H1 (cell line): Measurements from ENCODE around the gene BFSP2. TPM values are rescaled to one million over a fixed set of nuclear protein-coding genes. Genes with fewer than 3 reads are reported as not detected.

Experiments
- CTCF ChIA-PET: fragments of 300-600 bp; sonication (Branson Sonifier 250); formaldehyde crosslinking; loops from one replicate; lab custom pipeline; 2021; ENCODE audit not compliant: partially characterized antibody; lab: Charles Lee
- POLR2A ChIA-PET: fragments of 300-600 bp; sonication (Branson Sonifier 250); formaldehyde crosslinking; loops from one replicate; lab custom pipeline; 2021; ENCODE audit warnings: inconsistent platforms; ENCODE audit not compliant: partially characterized antibody; lab: Charles Lee
- DNase-seq, 2 experiments: peaks; one replicate each; pipeline versions ENCODE4 v3.0.0 to v3.0.0-alpha.2; 2010 to 2022; ENCODE audit warnings: low spot score in 2 of 2, low read depth in 1 of 2, mixed read lengths in 1 of 2
- FAIRE-seq: peaks from 2 replicates; lab custom pipeline; 2011; peaks lifted over from hg19 to GRCh38; lab: Jason Lieb, UNC
- H2AFZ ChIP-seq: 2 replicates; pipeline ENCODE4 v1.8.1; 2012; ENCODE audit warnings: low read length, inconsistent platforms
- H2AK5ac ChIP-seq: 2 replicates; pipeline ENCODE4 v1.6.1; 2013; ENCODE audit warnings: low read depth, low read length
- H2BK120ac ChIP-seq: replicated peaks from 2 replicates; pipeline ENCODE3; 2013; ENCODE audit warnings: low read depth, low read length, inconsistent platforms
- H2BK12ac ChIP-seq: 2 replicates; pipeline ENCODE4 v1.6.1; 2013; ENCODE audit warnings: low read depth, low read length
- H2BK15ac ChIP-seq: 2 replicates; pipeline ENCODE4 v1.6.1; 2013; ENCODE audit warnings: low read length
- H2BK20ac ChIP-seq: 2 replicates; pipeline ENCODE4 v1.6.1; 2013; ENCODE audit warnings: low read length
- H2BK5ac ChIP-seq: 2 replicates; pipeline ENCODE4 v1.6.1; 2013; ENCODE audit warnings: low read depth, low read length
- H3K14ac ChIP-seq: 2 replicates; pipeline ENCODE4 v1.6.1; 2013; ENCODE audit warnings: inconsistent platforms; ENCODE audit not compliant: insufficient read length
- H3K18ac ChIP-seq: 2 replicates; pipeline ENCODE4 v1.6.1; 2013; ENCODE audit warnings: low read length; ENCODE audit errors: extremely low read depth
- H3K23ac ChIP-seq: 2 replicates; pipeline ENCODE4 v1.6.1; 2013; ENCODE audit warnings: inconsistent platforms; ENCODE audit not compliant: insufficient read length
- H3K23me2 ChIP-seq: 2 replicates; pipeline ENCODE4 v1.6.1; 2013; ENCODE audit warnings: low read depth, low read length
- H3K27ac ChIP-seq: 2 replicates; pipeline ENCODE4 v1.6.1; 2011; ENCODE audit warnings: low read depth, low read length, inconsistent platforms
- H3K27me3 ChIP-seq, 4 experiments: replicated peaks in 1 of 4; 1 replicate in 1 of 4; 2 replicates in 3 of 4; pipeline versions ENCODE4 v1.6.1 to v1.8.1; 2011 to 2013; ENCODE audit warnings: low read length in 3 of 4, mild to moderate bottlenecking in 3 of 4, inconsistent platforms in 2 of 4, mixed read lengths in 2 of 4, moderate library complexity in 1 of 4; ENCODE audit not compliant: control insufficient read depth in 3 of 4, insufficient read depth in 3 of 4; ENCODE audit errors: extremely low read depth in 1 of 4
- H3K36me3 ChIP-seq, 4 experiments: 2 replicates each; pipeline versions ENCODE4 v1.6.1 to v1.8.1; 2011 to 2013; ENCODE audit warnings: mild to moderate bottlenecking in 4 of 4, low read length in 3 of 4, moderate library complexity in 2 of 4, control low read depth in 1 of 4, inconsistent platforms in 1 of 4; ENCODE audit not compliant: insufficient read depth in 4 of 4, control insufficient read depth in 2 of 4
- H3K4ac ChIP-seq: replicated peaks from 2 replicates; pipeline ENCODE3; 2013; ENCODE audit warnings: low read length, low read depth, mixed read lengths, inconsistent platforms; ENCODE audit not compliant: insufficient read length
- H3K4me1 ChIP-seq, 4 experiments: replicated peaks in 1 of 4; 1 replicate in 1 of 4; 2 replicates in 3 of 4; pipeline versions ENCODE4 v1.6.1 to v1.8.1; 2011 to 2013; ENCODE audit warnings: low read length in 3 of 4, inconsistent platforms in 2 of 4, mixed read lengths in 1 of 4; ENCODE audit not compliant: insufficient read depth in 4 of 4, control insufficient read depth in 3 of 4
- H3K4me2 ChIP-seq, 2 experiments: 2 replicates each; pipeline versions ENCODE4 v1.6.1 to v1.8.1; 2011 to 2013; ENCODE audit warnings: low read depth in 2 of 2, low read length in 2 of 2, control low read depth in 1 of 2, inconsistent platforms in 1 of 2, mild to moderate bottlenecking in 1 of 2; ENCODE audit not compliant: insufficient read depth in 1 of 2
- H3K4me3 ChIP-seq, 4 experiments: fragments of 200-600, 300-600 bp in 1 of 4; sonication (generic), shearing (Covaris generic), sonication (Bioruptor Twin) in 1 of 4; 2 replicates each; pipeline versions ENCODE4 v1.5.1 to v1.8.1; 2011 to 2016; ENCODE audit warnings: low read length in 4 of 4, low read depth in 3 of 4, control low read depth in 2 of 4, inconsistent platforms in 2 of 4, mild to moderate bottlenecking in 2 of 4, mixed read lengths in 1 of 4, moderate library complexity in 1 of 4; ENCODE audit not compliant: insufficient read depth in 2 of 4; ENCODE audit errors: extremely low read depth in 1 of 4
- H3K56ac ChIP-seq: replicated peaks from 2 replicates; pipeline ENCODE3; 2013; ENCODE audit warnings: low read depth, mild to moderate bottlenecking, mixed read lengths, low read length, inconsistent platforms; ENCODE audit not compliant: insufficient read length
- H3K79me1 ChIP-seq: 2 replicates; pipeline ENCODE4 v1.6.1; 2013; ENCODE audit warnings: low read depth, low read length, control low read depth
- H3K79me2 ChIP-seq, 2 experiments: 2 replicates each; pipeline versions ENCODE4 v1.6.1 to v1.8.1; 2012 to 2013; ENCODE audit warnings: low read length in 2 of 2, mild to moderate bottlenecking in 2 of 2, inconsistent platforms in 1 of 2; ENCODE audit not compliant: insufficient read depth in 2 of 2, control insufficient read depth in 1 of 2
- H3K9ac ChIP-seq, 4 experiments: replicated peaks in 1 of 4; 1 replicate in 1 of 4; 2 replicates in 3 of 4; pipeline versions ENCODE4 v1.6.1 to v1.8.1; 2011 to 2013; ENCODE audit warnings: low read depth in 3 of 4, low read length in 3 of 4, control low read depth in 2 of 4, mild to moderate bottlenecking in 2 of 4, moderate library complexity in 2 of 4, inconsistent platforms in 1 of 4; ENCODE audit errors: extremely low read depth in 1 of 4
- H3K9me3 ChIP-seq, 2 experiments: 2 replicates each; pipeline versions ENCODE4 v1.6.1 to v1.8.1; 2012 to 2013; ENCODE audit warnings: mild to moderate bottlenecking in 2 of 2, moderate library complexity in 2 of 2, control low read depth in 1 of 2, inconsistent platforms in 1 of 2, low read depth in 1 of 2, low read length in 1 of 2, mixed read lengths in 1 of 2; ENCODE audit not compliant: insufficient read depth in 2 of 2
- H4K20me1 ChIP-seq, 2 experiments: replicated peaks in 1 of 2; 2 replicates each; pipeline versions ENCODE3 to v1.8.1; 2011 to 2013; ENCODE audit warnings: inconsistent platforms in 2 of 2, low read length in 2 of 2, mild to moderate bottlenecking in 1 of 2; ENCODE audit not compliant: insufficient read depth in 2 of 2, control insufficient read depth in 1 of 2
- H4K5ac ChIP-seq: 2 replicates; pipeline ENCODE4 v1.6.1; 2013; ENCODE audit warnings: low read length, low read depth, mixed read lengths, inconsistent platforms; ENCODE audit not compliant: insufficient read length
- H4K8ac ChIP-seq: 2 replicates; pipeline ENCODE4 v1.8.0; 2013; ENCODE audit warnings: mild to moderate bottlenecking, moderate library complexity, low read length, inconsistent platforms; ENCODE audit not compliant: insufficient read depth; ENCODE audit errors: extremely low read depth
- H4K91ac ChIP-seq: replicated peaks from 2 replicates; pipeline ENCODE3; 2013; ENCODE audit warnings: low read length, mixed read lengths, inconsistent platforms; ENCODE audit not compliant: insufficient read length
- CHD1 ChIP-seq: IDR thresholded peaks from 2 replicates; pipeline ENCODE4 v1.6.1; 2012; ENCODE audit warnings: low read depth, low read length, improper control_type of control experiment
- CREB1 ChIP-seq: IDR thresholded peaks from 2 replicates; pipeline ENCODE4 v1.6.1; 2012; ENCODE audit warnings: inconsistent platforms
- CTBP2 ChIP-seq: IDR thresholded peaks from 2 replicates; pipeline ENCODE4 v1.7.0; 2011; ENCODE audit warnings: borderline replicate concordance, mild to moderate bottlenecking, moderate library complexity, mixed read lengths, low read length; ENCODE audit not compliant: insufficient read depth, insufficient read length
- JUN ChIP-seq: IDR thresholded peaks from 2 replicates; pipeline ENCODE4 v1.6.1; 2011; ENCODE audit warnings: low read depth, mild to moderate bottlenecking, improper control_type of control experiment, low read length
- NANOG ChIP-seq: IDR thresholded peaks from 2 replicates; pipeline ENCODE4 v1.6.1; 2011; ENCODE audit warnings: low read length, low read depth, mild to moderate bottlenecking, inconsistent platforms; ENCODE audit not compliant: insufficient read depth, poor library complexity, severe bottlenecking
- RNF2 ChIP-seq: fragments of 200-900, 300-1000 bp; sonication (generic); IDR thresholded peaks from 2 replicates; pipeline ENCODE4 v1.7.1; 2016; ENCODE audit warnings: borderline replicate concordance, low read depth, mild to moderate bottlenecking, antibody characterized with exemption, low read length; ENCODE audit not compliant: poor library complexity, severe bottlenecking; ENCODE audit errors: missing control alignments
- TAF1 ChIP-seq: IDR thresholded peaks from 2 replicates; pipeline ENCODE4 v1.6.1; 2011; ENCODE audit warnings: mild to moderate bottlenecking, low read depth, low read length
- WGBS, 2 experiments: shearing (Covaris generic) in 1 of 2; methylation state at CpG; one replicate each; pipeline versions ENCODE4 v1.1.6 to v1.1.7; 2013 to 2015; ENCODE audit warnings: low lambda C conversion rate in 2 of 2, mixed read lengths in 2 of 2, inconsistent platforms in 1 of 2, low coverage in 1 of 2, missing lambda C conversion rate in 1 of 2; ENCODE audit not compliant: insufficient replicate concordance in 2 of 2, insufficient coverage in 1 of 2, insufficient read length in 1 of 2; ENCODE audit errors: extremely low coverage in 1 of 2, missing lambda C conversion rate in 1 of 2; 5-methylcytosine and 5-hydroxymethylcytosine counted together
- polyA plus RNA-seq, 7 experiments: library from polyadenylated mRNA; depleted of rRNA in 3 of 7; stranded (reverse) in 5 of 7; unstranded in 2 of 7; fragments of >200 nt in 5 of 7; fragments of 200-250 nt in 2 of 7; gene quantifications; 1 replicate in 5 of 7; 2 replicates in 1 of 7; 4 replicates in 1 of 7; pipeline versions ENCODE4 v1.2.1 to v1.2.3, GENCODE V29; 2011 to 2013; ENCODE audit warnings: missing spikeins in 2 of 7, mixed read lengths in 2 of 7
- total RNA-seq: library from RNA; stranded (reverse); fragmentation: NEBNext Ultra II Directional; extraction: Animal tissue kit (Norgen Biotek cat#: 25700); gene quantifications from 2 replicates; pipeline ENCODE4 v1.2.1, GENCODE V29; 2021
- TF ChIP-seq, protein P1 (sequence below): IDR thresholded peaks from 2 replicates; pipeline ENCODE4 v1.6.1; 2012; ENCODE audit warnings: low read length, inconsistent platforms
- TF ChIP-seq, protein P2 (sequence below), 3 experiments: IDR thresholded peaks; 1 replicate in 2 of 3; 2 replicates in 1 of 3; pipeline versions ENCODE4 v1.5.1 to v1.6.1; 2011; ENCODE audit warnings: low read length in 3 of 3, mild to moderate bottlenecking in 3 of 3, inconsistent platforms in 2 of 3, low read depth in 1 of 3, moderate library complexity in 1 of 3; ENCODE audit not compliant: insufficient read depth in 1 of 3; ENCODE audit errors: control extremely low read depth in 1 of 3

BFSP2 gene
- total and polyA plus RNA-seq, 2 of the 8 experiments (the other 6 are each of a cell fraction or from before 2014, with no cell fraction given) = not detected

DNA sequence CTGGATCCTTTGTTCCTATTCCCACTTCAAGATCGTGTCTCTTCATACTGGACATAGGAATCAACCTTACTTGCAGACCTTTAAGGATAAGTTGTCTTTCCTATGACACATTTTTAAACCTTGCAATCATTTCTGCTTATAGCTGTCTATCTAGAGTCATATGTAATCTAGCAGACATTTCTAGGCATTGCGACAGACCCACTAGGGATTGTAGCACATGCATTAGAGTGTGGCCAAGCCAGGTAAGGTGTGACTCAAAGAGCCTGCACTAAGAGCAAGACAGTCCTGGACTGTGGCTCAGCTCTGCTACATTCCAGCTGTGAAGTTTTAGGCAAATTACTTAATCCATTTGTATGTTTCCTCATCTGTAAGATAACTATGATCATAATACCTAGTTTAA is 38.8 kb upstream of the BFSP2 start:
- no peak overlapping the region for H3K4ac ChIP-seq
- no peaks in the 10 kb centered on the region for H3K79me2 ChIP-seq
- H3K9ac ChIP-seq = no peak overlapping the region
- CTCF ChIA-PET = interaction anchor here (1.8 to 18.0 kb wide), 2 partner anchors 17 to 195 kb away, joined by 5 to 189 read pairs; no protein-coding TSS in a partner anchor
- H3K27ac ChIP-seq = no peak overlapping the region
- H2BK12ac ChIP-seq = no peak overlapping the region
- H3K14ac ChIP-seq = no peak overlapping the region
- WGBS, 2 experiments = 89% methylated on average over 2 of the region's 2 CpGs; no CpG with 5 or more reads in 1 of the 2 experiments
- no peak overlapping the region for H4K5ac ChIP-seq
- H3K4me3 ChIP-seq = no peak overlapping the region
- no peak overlapping the region for H3K18ac ChIP-seq
- no peak overlapping the region for H3K4me2 ChIP-seq
- no peak overlapping the region for H2BK15ac ChIP-seq
- no peak overlapping the region for H2BK5ac ChIP-seq
- no peak overlapping the region for H3K23ac ChIP-seq
- H3K27me3 ChIP-seq = no peaks in the 10 kb centered on the region
- H3K23me2 ChIP-seq = no peaks in the 10 kb centered on the region
- POLR2A ChIA-PET = no interaction called here
- no peaks in the 10 kb centered on the region for H4K20me1 ChIP-seq
- no peak overlapping the region for H2BK20ac ChIP-seq
- no peak overlapping the region for H2AFZ ChIP-seq
- H3K9me3 ChIP-seq = no peaks in the 10 kb centered on the region
- no peak overlapping the region for H4K91ac ChIP-seq
- no peaks in the 10 kb centered on the region for H3K79me1 ChIP-seq
- DNase-seq = no peak
- H2BK120ac ChIP-seq = no peak overlapping the region
- H3K36me3 ChIP-seq = no peaks in the 10 kb centered on the region
- H3K56ac ChIP-seq = no peak overlapping the region
- no peak overlapping the region for H2AK5ac ChIP-seq
- no peak for FAIRE-seq
- no peak overlapping the region for H4K8ac ChIP-seq
- peaks cover 0 to 3% (median 2%) of the 10 kb centered on the region in 4 experiments; a peak in 2 of 7 replicates for H3K4me1 ChIP-seq
- TF ChIP-seq NANOG (no peak), TAF1 (no peak), JUN (no peak), CHD1 (no peak), CTBP2 (no peak), CREB1 (no peak), RNF2 (no peak)
- TF ChIP-seq, protein P1, sequence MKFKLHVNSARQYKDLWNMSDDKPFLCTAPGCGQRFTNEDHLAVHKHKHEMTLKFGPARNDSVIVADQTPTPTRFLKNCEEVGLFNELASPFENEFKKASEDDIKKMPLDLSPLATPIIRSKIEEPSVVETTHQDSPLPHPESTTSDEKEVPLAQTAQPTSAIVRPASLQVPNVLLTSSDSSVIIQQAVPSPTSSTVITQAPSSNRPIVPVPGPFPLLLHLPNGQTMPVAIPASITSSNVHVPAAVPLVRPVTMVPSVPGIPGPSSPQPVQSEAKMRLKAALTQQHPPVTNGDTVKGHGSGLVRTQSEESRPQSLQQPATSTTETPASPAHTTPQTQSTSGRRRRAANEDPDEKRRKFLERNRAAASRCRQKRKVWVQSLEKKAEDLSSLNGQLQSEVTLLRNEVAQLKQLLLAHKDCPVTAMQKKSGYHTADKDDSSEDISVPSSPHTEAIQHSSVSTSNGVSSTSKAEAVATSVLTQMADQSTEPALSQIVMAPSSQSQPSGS = no peak
- TF ChIP-seq, protein P2, sequence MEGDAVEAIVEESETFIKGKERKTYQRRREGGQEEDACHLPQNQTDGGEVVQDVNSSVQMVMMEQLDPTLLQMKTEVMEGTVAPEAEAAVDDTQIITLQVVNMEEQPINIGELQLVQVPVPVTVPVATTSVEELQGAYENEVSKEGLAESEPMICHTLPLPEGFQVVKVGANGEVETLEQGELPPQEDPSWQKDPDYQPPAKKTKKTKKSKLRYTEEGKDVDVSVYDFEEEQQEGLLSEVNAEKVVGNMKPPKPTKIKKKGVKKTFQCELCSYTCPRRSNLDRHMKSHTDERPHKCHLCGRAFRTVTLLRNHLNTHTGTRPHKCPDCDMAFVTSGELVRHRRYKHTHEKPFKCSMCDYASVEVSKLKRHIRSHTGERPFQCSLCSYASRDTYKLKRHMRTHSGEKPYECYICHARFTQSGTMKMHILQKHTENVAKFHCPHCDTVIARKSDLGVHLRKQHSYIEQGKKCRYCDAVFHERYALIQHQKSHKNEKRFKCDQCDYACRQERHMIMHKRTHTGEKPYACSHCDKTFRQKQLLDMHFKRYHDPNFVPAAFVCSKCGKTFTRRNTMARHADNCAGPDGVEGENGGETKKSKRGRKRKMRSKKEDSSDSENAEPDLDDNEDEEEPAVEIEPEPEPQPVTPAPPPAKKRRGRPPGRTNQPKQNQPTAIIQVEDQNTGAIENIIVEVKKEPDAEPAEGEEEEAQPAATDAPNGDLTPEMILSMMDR (IDR thresholded peaks at IDR 0.05; ENCODE audit: control extremely low read depth in 1 of 3, insufficient read depth in 1 of 3, low read depth in 1 of 3, low read length in 3 of 3) = no peak
